ENCODE results near the gene PWP2.
"Not testable (repeated sequence)": the region's sequence is repeated elsewhere in the genome, so short reads cannot be mapped to it uniquely, and the experiment has no call there.

Gene PWP2

DNA sequence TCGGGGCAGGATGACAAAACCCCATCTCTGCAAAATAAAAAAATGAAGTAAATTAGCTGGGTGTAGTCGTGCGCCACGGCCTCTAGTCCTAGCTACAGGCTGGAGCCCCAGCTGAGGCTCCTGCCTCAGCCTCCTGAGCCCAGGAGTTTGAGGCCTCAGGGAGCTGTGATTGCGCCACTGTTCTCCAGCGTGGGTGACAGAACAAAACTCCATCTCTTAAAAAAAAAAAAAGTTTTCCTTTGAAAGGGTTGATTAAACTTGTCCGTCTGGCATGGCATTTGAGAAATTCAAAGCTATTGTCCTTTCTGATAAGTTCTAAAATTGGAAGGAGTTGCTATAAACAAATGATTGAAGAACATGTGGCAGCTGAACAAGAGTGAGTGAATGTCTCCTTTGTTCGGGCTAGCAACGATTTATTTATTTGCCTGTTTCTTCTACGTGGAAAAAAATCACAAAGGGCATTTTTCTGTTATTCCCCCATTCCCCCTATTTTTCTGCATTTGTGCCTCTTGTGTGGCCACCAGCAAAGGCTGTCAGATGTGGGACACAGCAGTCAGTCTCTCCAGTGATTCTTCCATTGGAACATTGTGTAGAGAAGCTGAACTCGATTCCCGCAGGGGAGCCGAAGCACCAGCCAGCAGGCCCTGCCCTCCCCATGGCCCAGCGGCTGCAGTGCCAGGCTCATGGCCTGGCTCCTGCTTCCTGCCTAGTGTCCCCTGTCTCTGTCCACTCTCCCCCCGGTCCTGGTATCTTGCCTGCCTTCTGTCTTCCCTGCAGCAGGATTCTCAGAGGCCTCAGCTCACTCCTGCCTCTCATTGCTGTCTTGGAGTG is 21.5 kb upstream of the PWP2 start:
- Histone ChIP-seq H3K27me3 (ENCODE audit: control insufficient read depth, insufficient read depth, low read length) (no peaks in the 10 kb centered on the region), H3K36me3 (ENCODE audit: control insufficient read depth, insufficient read depth, low read length) (peaks cover 44% of the 10 kb centered on the region), H3K4me3 (ENCODE audit: low read depth, low read length) (no peak overlapping the region), H3K9me3 (ENCODE audit: control insufficient read depth, insufficient read depth, low read length) (no peaks in the 10 kb centered on the region), H3K9ac (ENCODE audit: low read depth, low read length) (no peak overlapping the region), H3K4me1 (ENCODE audit: control insufficient read depth, insufficient read depth, low read length) (no peaks in the 10 kb centered on the region)

DNA sequence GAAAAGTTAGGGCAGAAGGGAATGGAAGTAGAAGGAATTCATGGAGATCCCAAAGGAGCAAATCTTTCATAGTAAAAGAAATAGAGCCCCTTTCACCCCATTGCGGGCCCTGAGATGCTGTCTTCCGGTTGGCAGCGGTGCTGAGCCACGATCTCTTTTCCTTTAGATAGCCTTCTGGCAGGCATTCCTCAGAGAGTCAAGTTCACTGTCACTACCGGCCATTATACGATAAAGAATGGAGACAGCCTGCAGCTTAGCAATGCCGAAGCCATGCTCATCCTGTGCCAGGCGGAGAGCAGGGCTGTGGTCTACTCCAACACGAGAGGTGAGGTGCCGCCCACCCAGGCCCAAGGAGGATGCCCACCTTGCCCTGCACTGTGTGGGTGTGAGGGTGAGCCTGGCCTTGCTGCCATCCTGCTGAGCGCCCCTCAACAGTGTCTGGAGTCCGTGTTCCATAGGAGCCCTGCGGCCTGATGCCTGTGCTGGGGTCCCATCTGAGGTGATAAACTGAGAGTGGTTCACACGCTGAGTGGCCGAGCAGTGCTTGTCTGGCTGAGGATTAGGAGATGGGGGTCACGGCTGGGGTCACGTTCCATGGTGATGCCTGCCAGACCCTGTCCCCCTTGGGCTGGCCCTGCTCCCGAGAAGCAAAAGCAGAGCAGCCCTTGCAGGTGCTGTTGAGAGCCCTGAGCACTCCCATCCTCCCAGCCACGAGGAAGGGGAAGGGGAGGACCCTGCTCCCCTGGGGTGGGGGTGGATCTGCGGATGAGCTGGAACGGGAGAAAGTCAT is 20.4 kb upstream of the PWP2 start:
- Histone ChIP-seq H3K9me3 (ENCODE audit: control insufficient read depth, insufficient read depth, low read length) (no peaks in the 10 kb centered on the region), H3K4me1 (ENCODE audit: control insufficient read depth, insufficient read depth, low read length) (no peaks in the 10 kb centered on the region), H3K36me3 (ENCODE audit: control insufficient read depth, insufficient read depth, low read length) (peaks cover 44% of the 10 kb centered on the region), H3K9ac (ENCODE audit: low read depth, low read length) (no peak overlapping the region), H3K27me3 (ENCODE audit: control insufficient read depth, insufficient read depth, low read length) (no peaks in the 10 kb centered on the region), H3K4me3 (ENCODE audit: low read depth, low read length) (no peak overlapping the region)

DNA sequence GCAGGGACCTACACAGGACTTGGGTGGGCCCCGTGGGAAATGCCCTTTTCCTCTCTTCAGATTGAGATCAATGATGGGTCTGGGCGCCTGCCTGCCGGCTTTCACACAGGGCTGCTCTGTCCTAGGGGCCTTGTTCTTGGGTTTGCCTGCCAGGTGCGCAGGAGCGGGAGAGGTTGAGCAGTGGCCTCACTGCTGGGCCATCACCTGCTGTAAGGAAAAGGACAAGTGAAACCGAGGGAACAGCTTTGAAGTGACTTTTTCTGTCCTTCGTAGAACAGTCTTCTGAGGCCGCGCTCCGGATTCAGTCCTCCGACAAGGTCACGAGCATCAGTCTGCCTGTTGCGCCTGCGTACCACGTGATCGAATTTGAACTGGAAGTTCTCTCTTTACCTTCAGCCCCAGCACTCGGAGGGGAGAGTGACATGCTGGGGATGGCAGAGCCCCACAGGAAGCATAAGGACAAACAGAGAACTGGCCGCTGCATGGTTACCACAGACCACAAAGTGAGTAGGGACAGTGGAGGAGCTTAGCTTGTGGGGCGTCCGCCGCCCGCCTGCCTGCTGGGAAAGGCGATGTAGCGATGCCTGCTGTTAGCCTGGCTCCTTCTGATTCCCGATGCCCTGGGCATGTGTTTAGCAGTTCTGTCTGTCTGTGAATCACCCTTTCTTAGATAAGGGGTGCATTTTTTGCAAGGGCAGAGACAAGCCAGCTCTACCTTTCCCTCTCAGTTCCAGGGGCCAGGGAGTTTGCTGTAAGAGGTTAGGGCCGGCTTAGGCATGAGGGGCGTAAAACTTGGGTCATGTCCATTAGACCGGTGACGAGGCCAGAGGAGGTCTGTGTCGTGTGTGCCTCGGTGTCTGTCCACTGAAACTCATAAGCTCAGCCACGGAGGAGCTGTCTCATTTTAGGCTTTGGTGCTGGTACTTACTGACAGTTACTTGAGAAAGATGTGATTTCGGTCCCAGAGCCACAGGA is 19.5 kb upstream of the PWP2 start:
- peaks cover 44% of the 10 kb centered on the region for H3K36me3 ChIP-seq (ENCODE audit: control insufficient read depth, insufficient read depth, low read length)
- no peaks in the 10 kb centered on the region for H3K27me3 ChIP-seq (ENCODE audit: control insufficient read depth, insufficient read depth, low read length)
- H3K9me3 ChIP-seq (ENCODE audit: control insufficient read depth, insufficient read depth, low read length), result no peaks in the 10 kb centered on the region
- no peak overlapping the region for H3K4me3 ChIP-seq (ENCODE audit: low read depth, low read length)
- no peak overlapping the region for H3K9ac ChIP-seq (ENCODE audit: low read depth, low read length)
- H3K4me1 ChIP-seq (ENCODE audit: control insufficient read depth, insufficient read depth, low read length), result no peaks in the 10 kb centered on the region

DNA sequence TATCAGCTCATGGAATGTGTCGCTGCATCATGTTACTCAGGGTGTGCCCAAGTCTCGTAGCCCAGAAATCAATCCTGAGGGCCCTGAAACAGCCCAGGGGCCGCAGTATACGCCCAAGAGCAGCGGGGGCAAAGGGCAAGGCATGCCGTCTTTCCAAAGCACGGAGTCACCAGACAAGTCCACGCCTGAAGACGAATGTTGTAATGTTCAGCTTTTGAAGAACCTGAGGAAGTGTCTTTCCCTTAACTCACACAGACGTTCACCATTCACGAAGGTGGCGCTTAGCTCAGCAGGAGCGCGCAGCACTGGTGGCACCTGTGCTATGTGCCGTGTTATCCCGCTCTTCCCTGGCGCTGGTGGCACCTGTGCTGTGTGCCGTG is 18.8 kb upstream of the PWP2 start:
- H3K9me3 ChIP-seq (ENCODE audit: control insufficient read depth, insufficient read depth, low read length), result no peaks in the 10 kb centered on the region
- peaks cover 39% of the 10 kb centered on the region for H3K36me3 ChIP-seq (ENCODE audit: control insufficient read depth, insufficient read depth, low read length)
- no peaks in the 10 kb centered on the region for H3K4me1 ChIP-seq (ENCODE audit: control insufficient read depth, insufficient read depth, low read length)
- H3K27me3 ChIP-seq (ENCODE audit: control insufficient read depth, insufficient read depth, low read length), result no peaks in the 10 kb centered on the region
- no peak overlapping the region for H3K4me3 ChIP-seq (ENCODE audit: low read depth, low read length)
- no peak overlapping the region for H3K9ac ChIP-seq (ENCODE audit: low read depth, low read length)

DNA sequence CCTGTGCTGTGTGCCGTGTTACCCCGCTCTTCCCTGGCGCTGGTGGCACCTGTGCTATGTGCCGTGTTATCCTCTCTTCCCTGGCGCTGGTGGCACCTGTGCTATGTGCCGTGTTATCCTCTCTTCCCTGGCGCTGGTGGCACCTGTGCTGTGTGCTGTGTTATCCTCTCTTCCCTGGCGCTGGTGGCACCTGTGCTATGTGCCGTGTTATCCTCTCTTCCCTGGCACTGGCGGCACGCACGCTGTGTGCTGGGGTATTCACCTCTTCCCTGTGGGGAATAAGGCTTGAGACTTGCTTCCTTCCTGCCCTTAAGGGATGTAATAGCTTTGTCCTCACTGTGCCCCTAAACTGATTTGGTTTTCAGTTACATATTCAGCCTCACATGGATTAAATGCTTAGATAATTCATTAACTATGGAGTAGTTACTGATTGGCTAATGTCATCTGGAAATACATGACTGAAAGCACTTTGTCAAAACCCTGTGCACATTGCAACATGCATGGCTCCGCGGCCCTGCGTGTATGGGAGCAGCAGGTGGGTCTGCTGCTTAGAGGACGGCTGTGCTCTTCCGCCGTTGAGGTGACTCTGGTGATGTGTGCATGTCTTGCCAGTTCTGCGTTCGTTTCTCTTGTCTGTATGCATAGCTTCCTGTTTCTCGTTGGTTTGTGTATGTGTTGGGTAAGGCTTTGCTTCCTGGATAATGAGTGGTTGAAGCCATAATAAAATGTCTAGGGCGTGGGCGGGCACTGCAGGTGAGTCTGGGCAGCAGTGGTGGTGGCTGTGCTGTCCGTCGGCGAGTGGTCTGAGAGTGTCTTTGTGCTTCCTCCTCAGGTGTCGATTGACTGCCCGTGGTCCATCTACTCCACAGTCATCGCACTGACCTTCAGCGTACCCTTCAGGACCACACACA is 17.9 kb upstream of the PWP2 start:
- Histone ChIP-seq H3K4me3 (ENCODE audit: low read depth, low read length) (no peak overlapping the region), H3K27me3 (ENCODE audit: control insufficient read depth, insufficient read depth, low read length) (no peaks in the 10 kb centered on the region), H3K9ac (ENCODE audit: low read depth, low read length) (no peak overlapping the region), H3K4me1 (ENCODE audit: control insufficient read depth, insufficient read depth, low read length) (no peaks in the 10 kb centered on the region), H3K36me3 (ENCODE audit: control insufficient read depth, insufficient read depth, low read length) (peaks cover 39% of the 10 kb centered on the region), H3K9me3 (ENCODE audit: control insufficient read depth, insufficient read depth, low read length) (no peaks in the 10 kb centered on the region)

DNA sequence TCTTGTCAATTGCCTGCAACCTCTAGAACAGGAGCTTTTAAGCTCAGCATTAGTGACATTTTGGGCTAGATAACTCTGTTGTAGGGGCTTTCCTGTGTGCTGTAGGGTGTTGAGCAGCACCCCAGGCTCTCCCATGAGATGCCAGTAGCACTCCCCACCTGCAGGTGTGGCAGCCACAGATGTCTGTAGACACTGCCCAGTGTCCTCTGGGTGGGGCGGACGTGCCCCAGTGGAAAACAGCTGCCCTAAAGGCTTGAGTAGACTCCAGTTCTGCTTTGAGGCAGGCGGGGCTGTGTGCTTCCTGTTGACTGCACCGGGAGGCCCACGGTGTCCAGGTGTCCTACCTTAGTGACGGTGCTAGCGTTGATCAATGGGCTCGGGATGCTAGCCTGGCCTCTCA is 16.9 kb upstream of the PWP2 start:
- Histone ChIP-seq H3K9ac (ENCODE audit: low read depth, low read length) (no peak overlapping the region), H3K9me3 (ENCODE audit: control insufficient read depth, insufficient read depth, low read length) (no peaks in the 10 kb centered on the region), H3K4me1 (ENCODE audit: control insufficient read depth, insufficient read depth, low read length) (no peaks in the 10 kb centered on the region), H3K27me3 (ENCODE audit: control insufficient read depth, insufficient read depth, low read length) (no peaks in the 10 kb centered on the region), H3K4me3 (ENCODE audit: low read depth, low read length) (no peak overlapping the region), H3K36me3 (ENCODE audit: control insufficient read depth, insufficient read depth, low read length) (peaks cover 34% of the 10 kb centered on the region)

DNA sequence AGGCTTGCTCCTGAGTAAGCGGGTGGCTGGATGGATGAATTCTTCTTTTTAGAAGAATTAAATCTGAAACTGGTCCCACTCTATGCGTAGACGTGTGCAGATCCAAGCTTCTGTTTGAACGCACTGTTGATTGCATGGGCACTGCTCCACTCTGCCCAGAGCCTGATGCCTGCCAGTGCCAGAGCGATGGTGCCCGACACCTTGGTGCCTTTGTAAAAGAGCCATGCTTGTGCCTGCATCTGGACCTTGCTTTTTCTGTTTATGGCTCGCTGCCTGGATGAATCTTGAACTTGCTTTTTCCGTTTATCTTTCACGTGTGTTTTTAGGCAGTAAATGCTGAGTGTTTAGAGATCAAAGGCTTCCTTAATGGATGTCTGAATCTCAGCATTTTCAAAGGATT is 15.0 kb upstream of the PWP2 start:
- Histone ChIP-seq H3K4me1 (ENCODE audit: control insufficient read depth, insufficient read depth, low read length) (no peaks in the 10 kb centered on the region), H3K9me3 (ENCODE audit: control insufficient read depth, insufficient read depth, low read length) (no peaks in the 10 kb centered on the region), H3K36me3 (ENCODE audit: control insufficient read depth, insufficient read depth, low read length) (peaks cover 28% of the 10 kb centered on the region), H3K27me3 (ENCODE audit: control insufficient read depth, insufficient read depth, low read length) (no peaks in the 10 kb centered on the region), H3K9ac (ENCODE audit: low read depth, low read length) (no peak overlapping the region), H3K4me3 (ENCODE audit: low read depth, low read length) (no peak overlapping the region)

DNA sequence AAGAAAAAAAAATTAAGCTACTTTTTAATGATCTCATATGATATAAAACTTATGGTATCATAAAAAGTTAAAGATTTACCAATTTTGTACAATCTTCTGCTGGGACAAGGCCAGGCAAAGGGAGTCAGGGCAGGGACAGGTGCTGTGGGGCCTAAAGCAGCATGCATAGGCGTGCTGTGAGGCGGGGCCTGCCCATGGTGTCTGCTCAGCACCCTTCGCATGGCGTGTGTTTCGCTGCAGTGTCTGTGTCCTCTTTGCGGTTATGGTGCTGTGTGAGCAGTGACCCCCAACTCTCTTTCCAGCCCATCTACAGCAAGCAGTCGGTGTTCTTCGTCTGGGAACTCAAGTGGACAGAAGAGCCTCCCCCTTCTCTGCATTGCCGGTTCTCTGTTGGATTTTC is 13.4 kb upstream of the PWP2 start:
- no peaks in the 10 kb centered on the region for H3K27me3 ChIP-seq (ENCODE audit: control insufficient read depth, insufficient read depth, low read length)
- no peak overlapping the region for H3K4me3 ChIP-seq (ENCODE audit: low read depth, low read length)
- H3K9me3 ChIP-seq (ENCODE audit: control insufficient read depth, insufficient read depth, low read length), result no peaks in the 10 kb centered on the region
- H3K4me1 ChIP-seq (ENCODE audit: control insufficient read depth, insufficient read depth, low read length), result no peaks in the 10 kb centered on the region
- no peak overlapping the region for H3K9ac ChIP-seq (ENCODE audit: low read depth, low read length)
- peaks cover 15% of the 10 kb centered on the region for H3K36me3 ChIP-seq (ENCODE audit: control insufficient read depth, insufficient read depth, low read length)

DNA sequence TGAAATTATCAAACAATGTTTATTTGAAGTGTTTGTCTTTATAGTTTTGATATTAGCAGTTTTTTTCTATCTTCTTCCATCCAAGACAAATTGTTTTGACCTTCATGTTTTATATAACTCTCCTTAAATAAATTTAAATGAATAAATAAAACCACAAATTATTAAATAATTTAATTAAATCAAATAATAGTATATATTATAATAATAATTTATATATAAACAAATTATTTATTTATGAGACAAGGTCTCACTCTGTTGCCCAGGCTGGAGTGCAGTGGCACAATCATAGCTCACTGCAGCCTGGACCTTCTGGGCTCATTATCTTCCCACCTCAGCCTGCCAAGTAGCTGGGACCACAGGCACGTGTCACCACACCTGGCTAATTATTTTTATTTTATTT is 12.4 kb upstream of the PWP2 start:
- Histone ChIP-seq H3K27me3 (ENCODE audit: control insufficient read depth, insufficient read depth, low read length) (no peaks in the 10 kb centered on the region), H3K4me1 (ENCODE audit: control insufficient read depth, insufficient read depth, low read length) (no peaks in the 10 kb centered on the region), H3K9ac (ENCODE audit: low read depth, low read length) (no peak overlapping the region), H3K36me3 (ENCODE audit: control insufficient read depth, insufficient read depth, low read length) (peaks cover 10% of the 10 kb centered on the region), H3K9me3 (ENCODE audit: control insufficient read depth, insufficient read depth, low read length) (no peaks in the 10 kb centered on the region), H3K4me3 (ENCODE audit: low read depth, low read length) (no peak overlapping the region)

DNA sequence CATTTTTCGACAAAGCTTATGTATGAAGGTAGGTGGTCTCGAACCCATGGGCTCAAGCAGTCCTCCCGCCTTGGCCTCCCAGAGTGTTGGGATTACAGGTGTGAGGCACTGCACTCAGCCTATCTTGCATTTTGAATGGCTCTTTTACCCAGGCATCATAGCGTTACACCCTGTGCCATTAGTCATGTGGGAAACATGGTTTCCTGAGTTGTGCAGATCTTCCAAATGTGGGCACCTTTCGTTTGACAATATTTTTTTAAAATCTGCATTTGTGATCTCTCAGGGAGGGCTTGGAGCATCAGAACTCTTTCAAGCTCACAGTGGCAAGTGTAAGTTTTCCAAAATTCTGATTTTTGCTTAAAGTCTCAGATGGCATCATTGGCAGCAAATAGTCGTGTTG is 8.7 kb upstream of the PWP2 start:
- H3K4me3 ChIP-seq (ENCODE audit: low read depth, low read length); H3K9me3 ChIP-seq (ENCODE audit: control insufficient read depth, insufficient read depth, low read length); H3K36me3 ChIP-seq (ENCODE audit: control insufficient read depth, insufficient read depth, low read length); H3K27me3 ChIP-seq (ENCODE audit: control insufficient read depth, insufficient read depth, low read length); H3K4me1 ChIP-seq (ENCODE audit: control insufficient read depth, insufficient read depth, low read length); H3K9ac ChIP-seq (ENCODE audit: low read depth, low read length): not testable (repeated sequence)

DNA sequence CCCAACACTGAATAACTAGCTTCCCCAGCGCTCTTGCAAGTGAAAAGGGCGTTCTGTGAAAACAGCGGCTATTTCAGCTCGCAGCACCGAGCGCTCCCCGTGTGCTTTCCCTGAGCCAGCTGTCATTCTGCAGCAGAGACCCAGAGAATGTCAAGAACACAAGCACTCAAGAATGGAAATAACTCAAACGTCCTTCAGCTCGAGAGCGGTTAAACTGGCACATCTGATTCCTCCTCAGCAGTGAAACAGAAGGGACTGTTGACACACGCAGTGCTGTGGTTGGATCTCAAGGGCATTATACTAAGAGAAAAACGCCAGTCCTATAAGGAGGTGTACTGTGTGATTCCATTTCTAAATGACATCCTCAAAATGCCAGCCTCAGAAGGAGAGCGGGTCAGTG is 8.2 kb upstream of the PWP2 start:
- not testable (repeated sequence) for H3K27me3 ChIP-seq (ENCODE audit: control insufficient read depth, insufficient read depth, low read length); H3K9ac ChIP-seq (ENCODE audit: low read depth, low read length); H3K9me3 ChIP-seq (ENCODE audit: control insufficient read depth, insufficient read depth, low read length); H3K4me3 ChIP-seq (ENCODE audit: low read depth, low read length); H3K4me1 ChIP-seq (ENCODE audit: control insufficient read depth, insufficient read depth, low read length); H3K36me3 ChIP-seq (ENCODE audit: control insufficient read depth, insufficient read depth, low read length)

Data from iPS-15b (cell line).